Measurements from ENCODE around the gene FAM216A. TPM values are rescaled to one million over a fixed set of nuclear protein-coding genes. Genes with fewer than 3 reads are reported as not detected.
"Not testable (repeated sequence)": the region's sequence is repeated elsewhere in the genome, so short reads cannot be mapped to it uniquely, and the experiment has no call there.

The FAM216A gene, protein sequence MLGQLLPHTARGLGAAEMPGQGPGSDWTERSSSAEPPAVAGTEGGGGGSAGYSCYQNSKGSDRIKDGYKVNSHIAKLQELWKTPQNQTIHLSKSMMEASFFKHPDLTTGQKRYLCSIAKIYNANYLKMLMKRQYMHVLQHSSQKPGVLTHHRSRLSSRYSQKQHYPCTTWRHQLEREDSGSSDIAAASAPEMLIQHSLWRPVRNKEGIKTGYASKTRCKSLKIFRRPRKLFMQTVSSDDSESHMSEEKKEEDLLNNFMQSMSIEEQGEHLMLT
- polyA plus RNA-seq (7.8 to 15.3 TPM (median 11.8 TPM) in 3 replicates), polyA minus RNA-seq (2.8 to 5.3 TPM (median 3.7 TPM) in 3 replicates)
- polyA plus RNA-seq (2011; ENCODE audit: low read depth) = 3.3 TPM
- 8.4 and 11.5 TPM in 2 replicates for polyA plus RNA-seq (2011; cell fraction: cytosol; rRNA removed)
- 10.0 and 12.9 TPM in 2 replicates for polyA plus RNA-seq (2011; cell fraction: nucleus; rRNA removed)
- 4.1 and 6.8 TPM in 2 replicates for polyA plus RNA-seq (2012; ENCODE audit: low replicate concordance)
- polyA minus RNA-seq (2011; cell fraction: cytosol; rRNA and poly(A)+ RNA removed) = 4.8 TPM
- polyA minus RNA-seq (2011; cell fraction: nucleus; rRNA and poly(A)+ RNA removed) = 2.0 and 2.4 TPM in 2 replicates

DNA sequence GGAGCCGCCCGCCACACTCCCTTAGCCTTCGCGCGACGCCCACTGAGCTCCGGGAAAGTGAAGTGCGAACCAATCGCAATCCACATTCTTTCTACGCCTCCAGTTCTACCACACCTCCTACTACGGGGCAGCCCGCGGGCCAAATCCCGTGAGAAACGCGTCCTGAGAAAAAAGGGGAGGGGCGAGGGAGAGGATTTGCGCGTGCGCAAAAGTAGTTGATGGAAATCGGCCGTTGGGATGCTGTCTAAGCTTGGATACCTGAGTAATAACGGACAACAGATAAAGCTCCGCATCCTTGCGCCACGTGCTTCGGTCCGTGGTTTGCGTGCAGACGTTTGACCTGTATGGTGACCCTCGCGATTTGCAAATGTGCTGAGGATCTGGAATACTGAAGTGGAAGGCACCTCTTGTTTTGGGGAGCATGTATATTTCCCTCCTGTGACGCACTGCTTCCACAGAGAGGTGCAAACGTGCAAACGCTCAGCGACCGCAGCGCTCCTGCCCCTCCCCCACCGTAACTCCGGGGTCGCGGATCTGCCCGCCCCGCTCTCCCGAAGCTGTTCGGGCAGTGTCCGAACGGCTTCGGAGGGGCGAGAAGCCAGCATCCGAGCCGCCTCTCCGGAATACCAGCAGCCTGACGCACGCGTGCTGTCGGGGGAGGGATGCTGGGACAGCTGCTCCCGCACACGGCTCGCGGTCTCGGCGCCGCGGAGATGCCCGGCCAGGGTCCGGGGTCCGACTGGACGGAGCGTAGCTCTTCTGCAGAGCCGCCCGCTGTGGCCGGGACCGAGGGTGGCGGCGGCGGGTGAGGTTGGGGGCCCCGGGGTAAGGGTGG is at the start of gene FAM216A, which contains the start of gene GPN3:
TSS of gene FAM216A (plus strand) at position 632 of the 835 bp plus-strand sequence. CDS start at position 663, 31 bp downstream.
TSS of gene GPN3 (minus strand) at position 44 of the 835 bp plus-strand sequence. CDS start 54 bp downstream, outside the sequence.
- peak; percentile 88 for DNase-seq (ENCODE audit: low read depth, low spot score)
- H3K27ac ChIP-seq (ENCODE audit: control insufficient read depth, insufficient read depth, low read length) = peak within 1 kb of the TSS; percentile 88
- H3K36me3 ChIP-seq (ENCODE audit: control insufficient read depth in 2 of 2, extremely low read depth in 1 of 2, insufficient read depth in 2 of 2, low read length in 2 of 2) = peaks cover 3 to 8% of the 10 kb centered on the region in 2 experiments
- H3K4me2 ChIP-seq (ENCODE audit: control insufficient read depth, extremely low read depth, insufficient read depth, low read depth, low read length) = peak within 1 kb of the TSS; percentile 98
- H3K9me1 ChIP-seq (ENCODE audit: control insufficient read depth, extremely low read depth, insufficient read depth, low read length) = no peaks in the 10 kb centered on the region
- dilution Hi-C loops (cut with MboI; ENCODE audit: extremely low pct_ligation_motif_present, low sequenced_read_pairs) = no loop called here
- no peak for TF ChIP-seq EZH2 (IDR thresholded peaks at IDR 0.05; ENCODE audit: low read length)
- H3K4me3 ChIP-seq (ENCODE audit: control insufficient read depth in 2 of 3, extremely low read depth in 1 of 3, insufficient read depth in 2 of 3, low read depth in 1 of 3, low read length in 3 of 3) = peak within 1 kb of the TSS; percentile 51 to 79 (median 73)
- peak within 1 kb of the TSS; percentile 99 for H2AFZ ChIP-seq (ENCODE audit: control insufficient read depth, low read length)
- H4K20me1 ChIP-seq (ENCODE audit: control insufficient read depth, extremely low read depth, insufficient read depth, low read length) = no peaks in the 10 kb centered on the region
- H3K9ac ChIP-seq (ENCODE audit: control insufficient read depth, extremely low read depth, insufficient read depth, low read length) = peak within 1 kb of the TSS; percentile 85
- peak; percentile 58 for FAIRE-seq
- H3K79me2 ChIP-seq (ENCODE audit: control insufficient read depth, insufficient read depth, low read length) = peaks cover 21% of the 10 kb centered on the region
- H3K4me1 ChIP-seq (ENCODE audit: control insufficient read depth, extremely low read depth, insufficient read depth, low read length) = peaks cover 10% of the 10 kb centered on the region
- H3K27me3 ChIP-seq (ENCODE audit: control insufficient read depth, extremely low read depth, insufficient read depth, low read length) = no peaks in the 10 kb centered on the region
- H3K9me3 ChIP-seq (ENCODE audit: control insufficient read depth, low read depth, low read length) = no peaks in the 10 kb centered on the region

DNA sequence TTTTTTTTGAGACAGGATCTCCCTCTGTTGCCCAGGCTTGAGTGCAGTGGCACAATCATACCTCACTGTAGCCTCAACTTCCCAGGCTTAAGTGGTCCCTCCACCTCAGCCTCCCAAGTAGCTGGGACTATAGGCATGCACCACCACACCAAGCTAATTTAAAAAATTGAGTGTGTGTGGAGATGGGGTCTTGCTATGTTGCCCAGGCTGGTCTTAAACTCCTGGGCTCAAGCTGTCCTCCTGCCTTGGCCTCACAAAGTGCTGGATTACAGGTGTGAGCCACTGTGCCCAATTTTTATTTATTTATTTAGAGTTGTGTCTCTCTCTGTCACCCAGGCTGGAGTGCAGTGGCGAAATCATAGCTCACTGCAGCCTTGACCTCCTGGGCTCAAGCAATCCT is 48.0 kb upstream of the FAM216A start:
- H3K27ac ChIP-seq (ENCODE audit: control insufficient read depth, insufficient read depth, low read length); H3K27me3 ChIP-seq (ENCODE audit: control insufficient read depth, extremely low read depth, insufficient read depth, low read length); H3K9ac ChIP-seq (ENCODE audit: control insufficient read depth, extremely low read depth, insufficient read depth, low read length); H4K20me1 ChIP-seq (ENCODE audit: control insufficient read depth, extremely low read depth, insufficient read depth, low read length); FAIRE-seq; dilution Hi-C loops (cut with MboI; ENCODE audit: extremely low pct_ligation_motif_present, low sequenced_read_pairs); H3K36me3 ChIP-seq (ENCODE audit: control insufficient read depth in 2 of 2, extremely low read depth in 1 of 2, insufficient read depth in 2 of 2, low read length in 2 of 2); H3K4me2 ChIP-seq (ENCODE audit: control insufficient read depth, extremely low read depth, insufficient read depth, low read depth, low read length); H3K4me3 ChIP-seq (ENCODE audit: control insufficient read depth in 2 of 3, extremely low read depth in 1 of 3, insufficient read depth in 2 of 3, low read depth in 1 of 3, low read length in 3 of 3); H2AFZ ChIP-seq (ENCODE audit: control insufficient read depth, low read length); H3K9me1 ChIP-seq (ENCODE audit: control insufficient read depth, extremely low read depth, insufficient read depth, low read length); H3K4me1 ChIP-seq (ENCODE audit: control insufficient read depth, extremely low read depth, insufficient read depth, low read length); H3K9me3 ChIP-seq (ENCODE audit: control insufficient read depth, low read depth, low read length); DNase-seq (ENCODE audit: low read depth, low spot score); H3K79me2 ChIP-seq (ENCODE audit: control insufficient read depth, insufficient read depth, low read length): not testable (repeated sequence)

Data from keratinocyte (primary cell).